Fibroblast of skin of left quadriceps (primary cell): ENCODE measurements around the gene CEP135.
"Not testable (repeated sequence)": the region's sequence is repeated elsewhere in the genome, so short reads cannot be mapped to it uniquely, and the experiment has no call there.

Source experiments
- DNase-seq, 2 experiments: peaks; one replicate each; pipeline ENCODE4 v3.0.0-alpha.2; 2013; ENCODE audit warnings: low read depth in 2 of 2

Gene CEP135

GRCh38 chr4:55947254-55947882 is 1.4 kb upstream of the CEP135 start:
- peak; percentile 32 to 34 for DNase-seq

GRCh38 chr4:55947912-55948725 is 626 bp upstream of the CEP135 start:
- DNase-seq = peak; percentile 92

- DNase-seq = no peak
These were observed 697 bp downstream of the CEP135 start for GRCh38 chr4:55949482-55949802.

- DNase-seq = no peak
These were observed 2.6 kb downstream of the CEP135 start for GRCh38 chr4:55951191-55951922.

- DNase-seq = no peak
These were observed 7.0 kb downstream of the CEP135 start for GRCh38 chr4:55955710-55956109.

GRCh38 chr4:55959655-55960054 is 10.9 kb downstream of the CEP135 start:
- no peak for DNase-seq

GRCh38 chr4:55964046-55964445 is 15.3 kb downstream of the CEP135 start:
- DNase-seq = no peak

- DNase-seq = no peak
These were observed 16.8 kb downstream of the CEP135 start for GRCh38 chr4:55965585-55965984.

- not testable (repeated sequence) for DNase-seq
These were observed 17.6 kb downstream of the CEP135 start for GRCh38 chr4:55966324-55966723.

- DNase-seq = no peak
These were observed 18.6 kb downstream of the CEP135 start for GRCh38 chr4:55967376-55967775.

GRCh38 chr4:55973650-55974049 is 24.9 kb downstream of the CEP135 start:
- DNase-seq = no peak

GRCh38 chr4:55977811-55978210 is 29.1 kb downstream of the CEP135 start:
- DNase-seq = no peak

- no peak for DNase-seq
These were observed 30.8 kb downstream of the CEP135 start for GRCh38 chr4:55979562-55979961.

GRCh38 chr4:55980725-55981124 is 32.0 kb downstream of the CEP135 start:
- DNase-seq = no peak

- no peak for DNase-seq
These were observed 34.2 kb downstream of the CEP135 start for GRCh38 chr4:55982976-55983375.

GRCh38 chr4:55989766-55990165 is 41.0 kb downstream of the CEP135 start:
- no peak for DNase-seq

GRCh38 chr4:55993994-55994663 is 45.4 kb downstream of the CEP135 start:
- DNase-seq = no peak

GRCh38 chr4:55996646-55997045 is 47.9 kb downstream of the CEP135 start:
- no peak for DNase-seq

- DNase-seq = no peak
These were observed 54.9 kb downstream of the CEP135 start for GRCh38 chr4:56003606-56004005.

GRCh38 chr4:56004235-56004634 is 55.5 kb downstream of the CEP135 start:
- no peak for DNase-seq

- no peak for DNase-seq
These were observed 58.4 kb downstream of the CEP135 start for GRCh38 chr4:56007154-56007553.

GRCh38 chr4:56008206-56008605 is 59.5 kb downstream of the CEP135 start:
- no peak for DNase-seq
